NCI-H2171 treated with DMSO at 0.1 percent for 48 hours (cell line): ENCODE results near the gene NEURL1.
"Not testable (repeated sequence)": the region's sequence is repeated elsewhere in the genome, so short reads cannot be mapped to it uniquely, and the experiment has no call there.

Experiments
- DNase-seq: peaks from one replicate; lab custom pipeline; 2025; lab: John Stamatoyannopoulos, UW

The NEURL1 gene

GRCh38 chr10:103608056-103608455 lies 114.6 kb downstream of the NEURL1 start:
- not testable (repeated sequence) for DNase-seq

GRCh38 chr10:103609231-103610082 lies 116.0 kb downstream of the NEURL1 start:
- DNase-seq = no peak

- DNase-seq = no peak
These were observed 116.6 kb downstream of the NEURL1 start for GRCh38 chr10:103610083-103610472.

- no peak for DNase-seq
These were observed 117.5 kb downstream of the NEURL1 start for GRCh38 chr10:103610921-103611511.

- no peak for DNase-seq
These were observed 119.2 kb downstream of the NEURL1 start for GRCh38 chr10:103612462-103613365.

GRCh38 chr10:103613616-103614015 lies 120.1 kb downstream of the NEURL1 start:
- DNase-seq = no peak

- DNase-seq = no peak
These were observed 121.0 kb downstream of the NEURL1 start for GRCh38 chr10:103614306-103615158.

DNA sequence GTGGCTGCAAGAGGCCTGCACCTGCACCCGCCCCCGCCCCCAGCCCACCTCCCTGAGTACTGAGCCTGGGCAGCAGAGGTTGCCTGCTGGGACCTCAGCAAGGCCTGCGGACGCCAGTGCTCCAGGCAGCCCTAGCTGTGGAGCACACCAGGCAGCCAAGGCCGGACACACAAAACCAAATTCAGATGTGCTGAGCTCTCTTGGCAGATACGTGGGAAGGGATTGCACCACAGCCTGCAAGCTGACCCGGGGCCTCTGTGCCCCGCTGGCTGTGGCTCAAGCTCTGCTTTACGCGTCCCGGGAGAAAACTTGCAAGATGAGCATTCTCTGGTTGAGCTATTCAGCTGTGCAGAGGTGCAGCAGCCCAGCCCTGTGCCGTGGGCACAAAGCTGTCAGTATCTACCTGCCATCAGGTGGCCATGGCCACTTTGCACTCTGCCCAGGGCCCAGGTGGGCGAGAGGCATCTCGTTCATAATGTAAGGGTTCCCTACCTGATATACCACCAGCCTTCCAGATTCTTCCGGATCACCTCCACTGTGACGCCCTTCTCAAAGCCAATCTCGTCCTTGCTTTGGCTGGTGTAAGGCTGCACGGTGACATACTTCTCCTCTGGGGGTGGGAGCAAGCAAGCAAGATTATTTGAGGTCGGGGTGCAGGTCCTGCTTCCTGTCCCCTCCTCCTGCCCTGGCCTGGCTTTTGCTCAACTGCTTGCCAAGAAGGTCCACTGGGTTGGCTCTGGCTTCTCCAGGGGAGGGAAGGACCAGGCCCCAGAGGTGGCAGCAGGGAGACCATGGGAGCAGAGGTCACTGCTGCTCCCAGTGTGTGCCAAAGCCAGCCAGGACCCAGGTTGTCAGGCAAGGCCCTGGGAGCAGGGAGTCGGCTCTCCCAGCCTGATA lies 123.4 kb downstream of the NEURL1 start:
- no peak for DNase-seq

DNA sequence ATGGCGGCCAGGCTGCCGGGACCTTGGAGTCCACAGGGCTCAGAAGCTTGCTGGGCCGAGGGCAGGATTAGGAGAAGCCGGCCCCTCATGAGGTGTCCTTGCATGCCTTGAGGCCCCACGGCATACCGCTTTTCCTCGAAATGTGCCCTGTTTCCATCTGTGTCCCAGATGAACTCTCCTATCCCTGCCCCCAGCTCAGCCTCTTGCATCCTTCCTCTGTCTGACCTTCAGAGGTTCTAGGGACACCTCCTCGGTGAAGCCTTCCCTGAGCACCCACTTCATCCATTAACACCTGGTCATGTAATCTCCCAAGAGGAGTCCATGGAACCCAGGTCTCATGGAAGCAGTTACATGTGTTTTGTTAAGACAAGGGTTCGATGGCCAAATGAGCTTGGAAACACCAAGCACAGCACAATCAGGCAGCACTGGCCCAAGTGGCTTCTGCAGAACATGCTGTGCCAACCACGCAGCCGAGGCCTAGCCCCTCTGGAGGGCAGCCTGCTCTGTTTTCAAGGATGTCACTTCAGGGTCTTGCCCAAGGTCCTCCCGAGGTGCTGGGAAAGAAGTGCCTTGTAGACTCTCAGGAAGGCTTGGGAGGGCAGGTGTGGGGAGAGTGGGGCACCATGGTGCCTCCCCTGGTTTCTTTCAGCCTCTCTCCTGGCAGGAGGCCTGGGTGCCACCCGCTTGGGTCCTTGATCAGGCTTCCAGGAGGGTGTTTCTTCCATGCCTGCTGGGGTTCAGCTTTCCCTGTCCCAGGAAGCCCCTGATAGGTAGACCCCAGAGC lies 124.3 kb downstream of the NEURL1 start:
- DNase-seq = no peak

GRCh38 chr10:103618575-103619423 lies 125.3 kb downstream of the NEURL1 start:
- DNase-seq = no peak

- DNase-seq = no peak
These were observed 126.2 kb downstream of the NEURL1 start for GRCh38 chr10:103619424-103620351.

DNA sequence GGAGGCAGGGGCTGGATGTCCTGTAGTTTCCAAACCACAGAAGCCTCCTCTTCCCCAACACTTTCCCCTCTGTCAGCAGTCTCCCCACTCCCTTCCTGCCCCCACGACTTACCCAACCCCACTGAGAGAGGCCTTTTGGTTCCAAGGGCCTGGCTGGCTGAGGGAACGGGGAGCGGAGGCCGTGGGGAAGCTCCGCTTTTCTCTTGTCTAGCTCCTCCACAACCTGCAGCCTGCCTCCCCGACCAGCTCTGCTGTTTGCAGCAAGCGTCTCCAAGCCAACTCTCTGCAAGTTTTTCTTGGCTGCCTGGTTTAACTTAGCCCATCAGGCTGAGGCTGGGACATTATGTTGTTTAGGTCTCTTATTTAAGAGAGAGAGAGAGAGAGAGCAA lies 126.8 kb downstream of the NEURL1 start:
- no peak for DNase-seq

DNA sequence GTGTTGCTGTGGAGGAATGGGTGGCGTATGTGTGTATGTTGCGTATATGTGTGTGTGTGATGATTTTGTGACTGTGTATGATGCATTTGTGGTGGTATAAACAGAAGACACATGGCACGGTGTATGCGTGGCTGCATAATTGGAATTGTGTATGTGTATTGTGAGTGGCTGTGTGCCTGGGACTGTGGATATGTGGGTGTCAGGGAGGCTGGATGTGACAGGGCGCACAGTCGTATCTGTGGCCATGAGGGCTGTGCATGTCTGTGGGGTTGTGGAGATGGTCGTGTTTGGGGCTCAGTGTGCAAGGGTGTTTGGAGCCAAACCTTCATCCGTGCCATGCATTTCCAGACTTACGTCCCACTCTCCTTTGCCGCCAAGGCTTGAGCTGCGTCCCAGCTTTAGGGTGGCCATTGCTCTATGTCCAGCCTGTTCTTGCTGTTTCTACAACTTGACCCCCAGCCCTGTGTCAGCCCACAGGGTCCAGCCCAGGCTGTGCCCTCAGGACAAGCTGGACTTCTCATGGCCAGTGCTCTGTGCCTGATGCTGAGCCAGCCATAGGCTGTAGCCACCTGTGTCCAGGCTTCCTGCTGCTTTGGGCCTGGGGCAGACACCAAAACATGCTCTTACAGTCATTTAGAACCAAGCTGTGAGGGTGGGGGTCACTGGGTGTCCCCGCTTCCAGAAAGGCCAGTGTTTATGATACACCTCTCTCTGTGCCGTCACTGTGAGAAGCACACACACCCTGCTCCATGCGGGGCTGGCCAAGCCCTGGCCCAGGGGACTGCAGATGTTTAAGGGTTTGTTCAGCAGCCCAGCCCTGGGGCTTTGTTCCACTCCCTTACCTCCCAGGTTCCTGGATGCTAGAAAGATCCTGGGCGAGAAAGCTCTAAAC lies 127.6 kb downstream of the NEURL1 start:
- no peak for DNase-seq

DNA sequence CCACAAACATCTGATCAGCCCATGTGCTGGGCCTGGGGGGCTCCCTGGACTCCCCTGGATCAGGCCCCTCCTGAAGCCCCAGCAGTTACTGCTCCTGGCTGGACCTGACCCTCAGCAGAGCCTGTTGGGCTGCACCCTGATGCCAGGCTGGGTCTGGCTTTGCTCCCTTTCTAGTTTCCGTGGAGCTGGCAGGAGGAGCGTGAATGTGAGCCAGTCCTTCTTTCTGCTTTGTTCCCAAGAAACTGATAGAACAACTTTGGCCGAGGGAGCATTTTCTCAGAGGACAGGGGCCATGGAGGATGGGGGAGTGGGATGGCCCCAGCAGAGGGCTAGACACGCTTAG lies 128.2 kb downstream of the NEURL1 start:
- DNase-seq = no peak

GRCh38 chr10:103622286-103622685 lies 128.8 kb downstream of the NEURL1 start:
- no peak for DNase-seq

GRCh38 chr10:103622935-103623574 lies 129.6 kb downstream of the NEURL1 start:
- DNase-seq = no peak
